ENCODE data around the gene ATP8B2.
A peak's percentile ranks its signal among the peaks of the same experiment; 100 is the strongest.
"Not testable (repeated sequence)": the region's sequence is repeated elsewhere in the genome, so short reads cannot be mapped to it uniquely, and the experiment has no call there.

ATP8B2 gene

DNA sequence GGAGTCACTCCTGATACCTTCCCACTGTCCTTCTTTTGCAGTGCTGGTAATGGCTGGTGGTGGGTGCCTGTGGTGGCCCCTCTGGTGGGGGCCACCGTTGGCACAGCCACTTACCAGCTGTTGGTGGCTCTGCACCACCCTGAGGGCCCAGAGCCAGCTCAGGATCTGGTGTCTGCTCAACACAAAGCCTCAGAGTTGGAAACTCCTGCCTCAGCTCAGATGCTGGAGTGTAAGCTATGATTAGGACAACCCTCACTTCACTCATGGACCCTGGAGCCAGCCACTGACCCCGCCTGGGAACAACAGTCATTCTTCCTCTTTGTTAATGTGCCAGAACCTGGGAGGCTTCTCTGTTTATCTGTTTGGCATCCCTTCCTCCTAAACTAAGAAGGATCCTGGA is 1.1 kb upstream of the ATP8B2 start:
- no peak for DNase-seq

DNA sequence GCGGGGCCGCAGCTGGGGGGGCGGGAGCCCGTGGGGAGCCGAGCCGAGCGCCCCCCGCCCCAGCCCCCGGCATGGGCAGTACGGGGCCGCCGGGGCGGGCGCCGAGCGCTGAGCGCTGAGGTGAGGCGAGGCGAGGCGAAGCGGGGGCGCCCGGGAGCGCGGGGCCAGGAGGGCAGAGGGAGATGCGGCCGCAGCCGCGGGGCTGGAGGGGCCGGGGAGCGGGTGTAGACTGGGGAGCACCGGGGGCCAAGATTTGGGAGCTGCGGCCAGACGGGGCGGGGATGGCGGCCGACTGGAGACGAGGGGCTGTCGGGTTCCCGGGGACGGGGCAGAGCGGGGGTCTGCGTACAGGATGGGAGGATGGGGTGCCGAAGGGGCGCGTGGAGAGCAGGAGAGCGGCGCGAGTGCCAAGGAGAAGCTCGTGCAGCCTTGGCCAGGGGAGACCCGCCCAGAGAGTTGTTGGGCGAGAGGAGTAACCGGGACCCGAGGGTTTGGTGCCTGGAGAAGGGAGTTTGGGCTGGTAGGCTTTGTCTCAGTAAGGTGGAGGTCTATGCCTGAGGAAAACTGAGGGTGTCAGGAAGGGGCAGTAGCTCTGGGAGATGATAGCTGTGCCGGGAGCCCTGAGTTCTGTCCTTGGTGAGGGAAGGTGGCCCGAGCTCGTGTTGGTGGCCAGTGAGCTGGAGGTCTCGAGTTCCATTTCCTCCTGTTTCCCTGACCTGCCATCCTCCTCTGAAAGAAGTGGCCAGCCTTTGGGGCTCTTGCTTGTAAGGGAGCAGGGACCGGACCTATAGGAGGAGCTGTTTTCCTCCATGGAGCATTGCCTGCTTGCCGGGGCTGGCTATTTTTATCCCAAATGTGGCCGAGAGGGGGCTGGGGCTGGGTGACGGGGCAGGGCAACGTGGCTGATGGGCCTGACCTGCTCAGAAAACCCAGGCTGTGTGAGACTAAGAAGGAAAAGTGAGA is 539 bp downstream of the ATP8B2 start:
- no peak for DNase-seq

DNA sequence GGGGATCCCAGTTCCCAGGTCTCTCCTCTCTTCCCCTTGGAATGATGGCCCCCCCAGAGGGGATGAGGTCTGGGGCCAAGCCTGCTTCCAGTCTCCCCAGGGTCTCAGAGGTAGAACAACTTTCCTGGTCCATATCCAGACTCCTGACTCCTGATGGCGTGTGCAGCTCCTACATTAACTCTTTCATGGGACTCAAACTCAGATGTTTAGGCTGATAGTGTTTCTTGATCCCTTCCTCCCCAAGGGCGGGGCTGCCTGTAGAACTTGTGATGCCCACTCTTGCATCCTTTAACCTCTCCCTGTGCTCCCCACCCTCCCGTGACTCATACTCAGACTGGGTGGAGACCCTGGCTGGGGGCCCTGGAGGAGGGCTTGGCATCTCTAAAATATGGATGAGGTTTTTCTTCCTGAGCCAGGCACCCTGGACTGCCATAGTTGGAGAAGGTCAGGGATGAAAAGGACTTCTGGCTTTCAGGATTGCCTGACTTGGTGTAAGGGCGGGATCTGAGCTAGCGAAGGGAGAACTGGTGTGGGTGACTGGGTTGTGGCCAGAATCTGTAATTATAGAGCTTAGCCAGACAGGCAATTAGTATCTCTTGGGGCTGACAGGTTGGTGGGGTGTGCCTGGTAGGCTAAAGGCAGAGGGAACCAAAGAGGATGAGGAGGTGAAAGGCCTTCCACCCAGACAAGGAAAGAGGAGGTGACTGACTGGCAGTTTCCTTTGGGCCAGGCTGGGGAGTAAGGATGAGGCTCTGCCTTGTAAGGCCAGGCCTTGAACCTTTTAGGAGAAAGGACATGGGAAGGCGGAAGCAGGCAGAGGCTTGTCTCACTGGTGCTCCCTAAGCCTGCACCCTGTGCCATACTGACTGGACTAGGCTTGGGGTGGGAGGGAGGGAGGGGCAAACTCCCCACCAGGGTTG is 1.5 kb downstream of the ATP8B2 start:
- no peak for DNase-seq

DNA sequence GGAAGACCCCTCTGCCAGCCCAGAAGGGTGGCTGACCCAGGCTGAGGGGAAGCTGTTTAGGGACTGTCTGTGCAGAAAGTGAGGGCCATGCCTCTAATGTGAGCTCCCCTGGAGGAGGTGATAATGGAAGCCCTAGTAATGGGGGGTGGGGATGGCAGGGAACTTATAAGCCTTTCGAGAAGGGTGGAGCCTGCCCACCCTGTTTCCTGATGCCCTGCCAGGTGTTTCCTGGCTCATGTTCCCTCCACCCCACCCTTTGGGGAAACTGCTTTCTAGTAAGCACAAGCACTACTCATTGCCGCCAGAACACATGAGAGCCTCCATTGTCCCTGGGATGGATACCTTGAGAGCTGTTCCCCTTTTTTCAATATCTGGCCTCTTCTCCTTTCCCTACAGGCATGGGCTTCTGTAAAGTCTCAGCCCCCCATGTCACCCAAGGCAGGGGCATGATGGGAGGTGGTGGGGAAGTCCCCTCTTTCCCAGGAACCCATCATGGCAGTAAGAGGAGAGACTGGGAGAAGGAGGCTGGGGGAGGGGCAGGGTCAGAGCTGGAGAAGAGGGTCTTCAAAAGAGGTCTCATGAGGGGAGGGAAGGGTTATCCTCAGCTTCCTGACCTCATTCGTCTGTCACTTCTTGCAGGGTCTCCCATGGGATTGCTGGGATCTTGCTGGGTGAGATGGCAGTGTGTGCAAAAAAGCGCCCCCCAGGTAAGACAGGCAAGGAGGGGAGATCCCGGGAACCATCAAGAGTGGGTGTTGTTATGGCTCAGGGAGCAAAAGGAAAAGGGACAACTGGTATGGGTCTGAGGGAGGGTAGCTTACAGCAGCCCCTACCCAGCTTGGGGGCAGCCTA is 2.4 kb downstream of the ATP8B2 start:
- DNase-seq, result peak; percentile 29

DNA sequence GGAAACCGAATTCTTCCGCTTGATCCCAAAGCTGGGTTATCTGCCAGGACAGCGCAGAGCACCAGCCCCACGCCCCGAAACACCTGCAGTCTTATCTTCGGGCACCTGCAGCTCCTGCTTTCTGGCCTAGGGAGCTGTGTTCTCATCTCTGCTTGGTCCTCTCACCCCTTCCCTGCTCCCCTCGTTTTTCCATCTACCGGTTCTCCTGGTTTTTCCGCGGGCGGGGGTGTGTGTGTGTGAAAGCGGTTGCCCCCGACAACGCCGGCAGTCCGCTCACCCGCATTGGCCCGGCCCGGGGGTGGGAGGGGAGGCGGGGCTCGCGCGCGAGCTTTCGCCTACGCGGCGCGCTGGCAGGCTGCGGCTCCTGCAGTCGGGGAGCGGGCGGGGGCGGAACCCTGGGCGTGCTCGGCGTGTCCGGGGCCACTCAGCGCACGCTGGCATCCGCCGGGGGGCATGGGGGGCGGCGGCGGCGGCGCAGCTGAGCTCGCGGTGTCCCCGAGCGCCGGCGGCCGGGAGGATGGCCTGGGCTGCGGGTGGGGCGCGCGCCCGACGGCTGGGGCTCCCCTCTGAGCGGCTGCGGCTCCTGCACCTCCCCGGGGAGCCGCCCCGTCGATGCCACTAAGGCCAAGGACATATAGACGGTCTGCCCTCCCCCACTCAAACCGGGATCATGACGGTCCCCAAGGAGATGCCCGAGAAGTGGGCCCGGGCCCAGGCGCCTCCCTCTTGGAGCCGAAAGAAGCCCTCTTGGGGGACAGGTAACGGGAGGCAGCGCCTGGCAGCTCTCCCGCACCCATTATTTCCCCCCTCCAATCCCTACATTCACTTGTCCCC is 3.2 kb downstream of the ATP8B2 start:
- no peak for DNase-seq

DNA sequence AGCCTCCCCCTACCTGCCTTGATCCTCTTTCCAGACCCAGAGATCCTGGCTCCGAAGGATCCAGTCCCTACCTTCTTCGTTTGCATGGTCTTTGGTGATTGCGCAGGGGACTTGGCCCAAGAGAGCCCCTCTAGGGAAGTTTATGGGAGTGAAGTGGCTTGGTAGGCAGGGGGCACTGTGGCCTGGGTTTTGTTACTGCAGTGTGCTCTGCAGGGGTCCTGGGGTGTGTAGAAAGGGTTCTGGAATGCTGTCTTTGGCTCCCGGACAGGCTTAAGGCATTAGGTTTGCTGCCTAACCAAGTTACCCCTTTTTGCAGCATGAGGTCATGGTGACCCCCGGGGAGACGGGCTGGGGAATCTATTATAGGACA is 3.8 kb downstream of the ATP8B2 start:
- no peak for DNase-seq

DNA sequence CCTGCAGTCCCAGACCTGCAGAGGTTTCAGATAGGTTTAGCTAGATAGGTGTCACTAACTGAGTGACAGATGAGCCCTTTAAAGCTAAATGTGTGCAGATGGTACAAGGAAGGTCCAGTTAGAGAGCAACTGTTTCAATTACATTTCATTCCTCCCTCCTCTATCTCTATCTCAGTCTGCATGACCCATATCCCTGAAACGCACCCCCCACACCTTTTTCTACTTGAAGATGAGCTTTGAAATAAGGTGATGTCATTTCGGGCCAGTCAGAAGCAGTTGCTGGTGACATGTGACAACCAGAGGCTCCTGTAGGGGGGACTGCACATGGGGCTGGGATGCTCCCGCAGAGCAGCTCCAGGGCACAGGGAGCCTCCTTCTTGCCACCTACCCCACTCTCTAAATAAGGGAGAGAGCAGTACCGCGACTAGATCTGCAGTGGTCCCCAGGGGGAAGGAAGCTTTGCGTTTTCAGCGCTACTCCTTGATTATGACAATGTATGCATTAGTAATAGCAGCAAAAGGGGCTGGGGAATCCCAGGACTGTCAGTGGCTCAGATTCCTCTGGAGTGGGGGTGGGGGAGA is 4.3 kb downstream of the ATP8B2 start:
- no peak for DNase-seq

DNA sequence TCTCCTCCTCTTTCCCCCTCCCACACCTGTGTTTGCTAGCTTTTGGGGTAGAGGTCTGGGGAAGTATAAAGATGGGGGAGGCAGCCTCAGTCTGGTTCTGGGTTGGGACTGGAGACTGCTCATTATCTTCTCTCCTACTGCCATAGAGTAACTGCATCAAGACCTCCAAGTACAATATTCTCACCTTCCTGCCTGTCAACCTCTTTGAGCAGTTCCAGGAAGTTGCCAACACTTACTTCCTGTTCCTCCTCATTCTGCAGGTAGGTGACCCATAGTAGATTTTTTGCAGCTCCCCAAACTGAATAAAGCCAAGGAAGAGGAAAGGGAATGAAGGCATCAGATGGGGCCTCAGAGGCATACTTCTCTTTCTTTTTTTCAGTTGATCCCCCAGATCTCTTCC is 5.3 kb downstream of the ATP8B2 start:
- no peak for DNase-seq

DNA sequence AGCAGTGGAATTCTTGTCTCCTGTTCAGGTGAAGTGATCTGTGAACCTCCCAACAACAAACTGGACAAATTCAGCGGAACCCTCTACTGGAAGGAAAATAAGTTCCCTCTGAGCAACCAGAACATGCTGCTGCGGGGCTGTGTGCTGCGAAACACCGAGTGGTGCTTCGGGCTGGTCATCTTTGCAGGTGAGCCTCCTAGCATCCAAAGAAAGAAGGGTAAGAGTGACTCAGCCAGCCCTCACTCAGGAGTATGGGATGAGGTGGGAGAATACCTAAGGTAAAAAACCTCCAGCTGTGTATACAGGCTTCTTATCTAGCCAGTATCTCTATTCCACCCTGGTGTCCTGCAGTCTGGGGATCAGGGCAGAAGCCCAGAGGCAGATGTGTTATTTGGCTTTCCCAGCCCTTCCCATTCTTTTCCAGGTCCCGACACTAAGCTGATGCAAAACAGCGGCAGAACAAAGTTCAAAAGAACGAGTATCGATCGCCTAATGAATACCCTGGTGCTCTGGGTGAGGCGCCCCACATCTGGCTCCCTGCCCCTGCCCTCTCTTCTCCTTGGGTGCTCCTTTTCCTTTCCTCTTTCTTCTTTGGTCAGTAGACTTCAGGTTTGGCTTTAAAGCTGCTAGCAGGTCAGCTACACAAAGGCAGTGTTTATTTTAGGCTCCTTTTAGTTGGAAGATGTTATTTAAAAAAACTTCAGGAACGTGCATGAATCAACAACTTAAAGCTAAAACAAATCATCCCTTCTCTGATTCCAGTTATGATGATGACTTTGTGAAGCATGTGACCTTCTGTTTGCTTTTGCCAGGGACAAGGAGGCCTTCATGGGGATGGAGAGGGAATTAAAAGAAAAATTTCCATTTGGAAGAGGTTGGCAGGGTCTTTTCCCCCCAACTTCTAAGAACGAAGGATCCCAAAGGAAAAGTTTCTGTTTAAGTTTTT is 9.0 kb downstream of the ATP8B2 start:
- DNase-seq, result no peak

DNA sequence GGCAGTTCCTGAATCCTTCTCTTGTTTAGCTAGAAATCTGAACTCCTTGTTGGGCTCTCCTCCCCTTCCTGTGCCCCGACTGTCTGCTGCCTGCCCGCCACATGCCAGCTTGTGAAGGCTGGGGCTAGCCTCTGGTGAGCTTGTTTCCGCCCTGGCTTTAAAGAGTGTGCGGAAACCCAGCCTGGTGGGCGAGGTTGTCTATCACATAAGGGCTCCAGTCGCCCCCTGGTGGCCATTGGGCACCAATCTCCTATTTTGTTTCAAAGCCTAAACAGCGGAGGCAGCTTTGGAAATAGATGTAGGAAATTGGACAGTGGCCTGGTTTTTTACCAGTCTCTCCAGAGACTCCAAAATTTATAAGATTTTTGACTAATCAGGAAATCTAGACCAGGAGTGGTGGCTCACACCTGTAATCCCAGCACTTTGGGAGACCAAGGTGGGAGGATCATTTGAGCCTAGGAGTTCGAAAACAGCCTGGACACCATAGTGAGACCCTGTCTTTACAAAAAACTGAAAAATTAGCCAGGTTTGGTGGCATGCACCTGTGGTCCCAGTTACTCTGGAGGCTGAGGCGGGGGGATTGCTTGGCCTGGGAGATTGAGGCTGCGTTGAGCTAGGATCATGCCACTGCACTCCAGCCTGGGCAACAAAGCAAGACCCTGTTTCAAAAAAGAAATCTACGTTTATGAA is 9.8 kb downstream of the ATP8B2 start:
- DNase-seq, result peak; percentile 56

DNA sequence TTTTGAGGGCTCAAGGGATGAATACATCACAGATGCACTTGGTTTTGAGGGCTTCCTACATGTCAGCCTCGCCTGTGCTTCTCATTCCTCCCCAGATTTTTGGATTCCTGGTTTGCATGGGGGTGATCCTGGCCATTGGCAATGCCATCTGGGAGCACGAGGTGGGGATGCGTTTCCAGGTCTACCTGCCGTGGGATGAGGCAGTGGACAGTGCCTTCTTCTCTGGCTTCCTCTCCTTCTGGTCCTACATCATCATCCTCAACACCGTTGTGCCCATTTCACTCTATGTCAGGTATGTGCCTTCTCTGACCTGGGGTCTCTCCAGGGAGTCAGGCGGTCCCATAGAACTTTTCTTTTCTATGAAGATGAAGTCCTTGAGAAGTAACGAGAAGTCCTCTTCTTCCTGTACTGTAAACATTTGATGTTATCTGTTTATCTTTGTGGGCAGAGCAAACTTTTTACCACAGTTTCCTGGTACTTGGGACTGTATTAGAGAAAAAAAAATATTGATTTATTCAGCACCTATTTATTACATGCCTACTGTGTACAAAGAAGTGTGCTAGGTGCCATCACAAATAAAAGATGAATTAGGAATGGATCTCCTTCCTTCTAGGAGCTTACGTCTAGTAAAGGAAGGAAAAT is 12.0 kb downstream of the ATP8B2 start:
- DNase-seq, result no peak

DNA sequence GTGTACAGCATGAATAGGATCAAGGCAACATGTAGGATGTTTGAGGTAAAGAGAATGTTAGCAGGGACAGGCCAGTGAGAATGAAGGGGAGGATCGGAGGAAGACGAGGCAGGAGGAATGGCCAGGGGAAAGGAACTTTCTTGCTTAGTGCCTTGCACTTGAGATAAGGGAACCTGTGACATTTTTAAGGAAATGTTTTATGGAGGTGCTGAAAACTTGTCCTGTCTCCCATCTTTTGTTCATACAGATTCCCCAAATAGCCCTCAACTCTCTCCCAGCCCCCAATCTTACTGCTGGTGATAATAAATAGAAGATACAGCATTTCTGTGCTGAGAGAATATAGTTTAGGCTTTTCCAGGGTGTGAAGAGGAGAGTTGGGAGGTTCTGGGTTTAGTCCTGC is 13.6 kb downstream of the ATP8B2 start:
- DNase-seq, result no peak

DNA sequence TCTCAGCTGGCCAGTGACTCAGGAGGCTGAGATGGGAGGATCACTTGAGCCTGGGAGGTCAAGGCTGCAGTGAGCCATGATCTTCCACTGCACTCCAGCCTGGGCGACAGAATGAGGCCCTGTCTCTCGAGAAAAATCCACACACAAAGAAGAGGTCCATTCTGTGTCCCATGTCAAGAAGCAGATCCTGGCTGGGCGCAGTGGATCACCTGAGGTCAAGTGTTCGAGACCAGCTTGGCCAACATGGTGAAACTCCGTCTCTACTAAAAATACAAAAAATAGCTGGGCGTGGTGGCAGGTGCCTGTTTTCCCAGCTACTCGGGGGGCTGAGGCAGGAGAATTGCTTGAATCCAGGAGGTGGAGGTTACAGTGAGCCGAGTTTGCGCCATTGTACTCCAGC is 16.0 kb downstream of the ATP8B2 start:
- not testable (repeated sequence) for DNase-seq

DNA sequence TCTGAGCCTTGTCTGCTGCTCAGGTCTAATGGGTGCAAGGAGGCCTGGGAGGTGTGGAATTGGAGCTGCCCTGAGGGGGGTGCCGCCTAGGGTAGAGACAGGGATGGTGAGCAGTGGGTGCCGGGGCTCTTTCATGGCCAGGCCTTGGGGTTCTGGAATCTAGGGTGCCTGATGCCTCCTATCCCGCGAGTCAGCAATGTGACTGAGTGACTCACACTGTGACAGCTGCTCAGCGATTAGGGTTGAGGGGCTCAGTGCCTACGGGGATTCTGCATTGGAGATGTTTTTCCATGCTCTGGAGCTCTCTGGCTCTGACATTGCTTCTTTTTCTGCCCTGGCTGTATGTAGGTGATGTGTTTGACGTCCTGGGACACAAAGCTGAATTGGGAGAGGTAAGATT is 16.8 kb downstream of the ATP8B2 start:
- no peak for DNase-seq

DNA sequence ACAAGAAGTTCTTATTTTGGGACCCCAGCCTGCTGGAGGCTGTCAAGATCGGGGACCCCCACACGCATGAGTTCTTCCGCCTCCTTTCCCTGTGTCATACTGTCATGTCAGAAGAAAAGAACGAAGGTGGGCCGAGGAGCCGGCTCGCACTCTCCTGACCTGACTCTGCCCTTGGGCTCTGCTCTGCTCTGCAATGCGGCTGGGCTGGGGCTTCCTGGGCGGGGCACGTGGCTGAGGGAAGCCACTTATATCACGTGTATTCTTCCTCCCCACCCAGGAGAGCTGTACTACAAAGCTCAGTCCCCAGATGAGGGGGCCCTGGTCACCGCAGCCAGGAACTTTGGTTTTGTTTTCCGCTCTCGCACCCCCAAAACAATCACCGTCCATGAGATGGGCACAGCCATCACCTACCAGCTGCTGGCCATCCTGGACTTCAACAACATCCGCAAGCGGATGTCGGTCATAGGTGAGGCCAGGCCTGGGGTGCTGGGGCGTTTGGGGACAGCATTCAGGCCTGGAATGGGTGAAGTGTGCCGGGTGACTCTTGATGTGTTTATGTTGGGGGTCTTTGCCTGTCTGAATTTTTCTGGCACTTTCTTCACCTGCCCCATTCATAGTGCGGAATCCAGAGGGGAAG is 17.6 kb downstream of the ATP8B2 start:
- DNase-seq, result no peak

DNA sequence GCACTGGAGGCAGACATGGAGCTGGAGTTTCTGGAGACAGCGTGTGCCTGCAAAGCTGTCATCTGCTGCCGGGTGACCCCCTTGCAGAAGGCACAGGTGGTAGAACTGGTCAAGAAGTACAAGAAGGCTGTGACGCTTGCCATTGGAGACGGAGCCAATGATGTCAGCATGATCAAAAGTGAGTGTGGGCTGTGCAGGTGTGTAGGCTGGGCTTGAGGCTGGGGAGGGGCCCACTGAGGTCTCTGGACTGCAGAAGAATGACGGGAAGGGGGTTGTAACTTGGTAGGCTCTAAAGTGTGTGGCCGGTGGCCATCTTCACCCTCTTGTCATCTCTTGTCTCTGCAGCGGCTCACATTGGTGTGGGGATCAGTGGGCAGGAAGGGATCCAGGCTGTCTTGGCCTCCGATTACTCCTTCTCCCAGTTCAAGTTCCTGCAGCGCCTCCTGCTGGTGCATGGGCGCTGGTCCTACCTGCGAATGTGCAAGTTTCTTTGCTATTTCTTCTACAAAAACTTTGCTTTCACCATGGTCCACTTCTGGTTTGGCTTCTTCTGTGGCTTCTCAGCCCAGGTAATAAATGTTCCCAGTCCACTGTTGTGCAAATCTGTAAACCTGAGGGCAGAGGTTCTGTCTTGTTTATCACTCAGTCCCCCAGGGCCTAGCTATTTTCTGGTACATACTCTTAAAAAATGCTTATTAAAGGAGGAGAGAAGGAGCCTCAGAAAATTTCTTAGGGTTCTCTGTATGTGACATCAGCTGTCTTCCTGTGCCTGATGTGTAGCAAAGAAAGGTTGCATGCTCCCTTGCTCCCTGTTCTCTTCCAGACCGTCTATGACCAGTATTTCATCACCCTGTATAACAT is 19.9 kb downstream of the ATP8B2 start:
- no peak for DNase-seq

DNA sequence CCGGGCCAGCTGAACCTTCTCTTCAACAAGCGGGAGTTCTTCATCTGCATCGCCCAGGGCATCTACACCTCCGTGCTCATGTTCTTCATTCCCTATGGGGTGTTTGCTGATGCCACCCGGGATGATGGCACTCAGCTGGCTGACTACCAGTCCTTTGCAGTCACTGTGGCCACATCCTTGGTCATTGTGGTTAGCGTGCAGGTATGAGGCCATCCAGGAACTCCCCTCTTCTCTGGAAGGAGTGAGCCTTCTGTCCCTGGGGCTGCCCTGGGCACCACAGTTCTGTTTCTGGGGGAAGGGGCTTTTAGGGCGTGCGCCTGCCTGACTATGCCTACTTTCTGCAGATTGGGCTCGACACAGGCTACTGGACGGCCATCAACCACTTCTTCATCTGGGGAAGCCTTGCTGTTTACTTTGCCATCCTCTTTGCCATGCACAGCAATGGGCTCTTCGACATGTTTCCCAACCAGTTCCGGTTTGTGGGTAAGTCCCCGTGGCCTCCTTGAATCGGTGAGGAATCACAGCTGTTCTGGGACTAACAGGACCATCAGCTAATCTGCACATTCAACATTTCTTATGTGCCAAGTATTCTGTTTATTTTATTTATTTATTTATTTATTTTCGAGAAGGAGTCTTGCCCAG is 21.1 kb downstream of the ATP8B2 start:
- DNase-seq, result no peak

Measured in GF-D8 (cell line).